ENCODE results near the gene BPIFB2. TPM values are rescaled to one million over a fixed set of nuclear protein-coding genes. Genes with fewer than 3 reads are reported as not detected.

Gene BPIFB2
- total and polyA plus RNA-seq, 2 donors (not counting 1 experiment from before 2014, with no cell fraction given), result not detected

DNA sequence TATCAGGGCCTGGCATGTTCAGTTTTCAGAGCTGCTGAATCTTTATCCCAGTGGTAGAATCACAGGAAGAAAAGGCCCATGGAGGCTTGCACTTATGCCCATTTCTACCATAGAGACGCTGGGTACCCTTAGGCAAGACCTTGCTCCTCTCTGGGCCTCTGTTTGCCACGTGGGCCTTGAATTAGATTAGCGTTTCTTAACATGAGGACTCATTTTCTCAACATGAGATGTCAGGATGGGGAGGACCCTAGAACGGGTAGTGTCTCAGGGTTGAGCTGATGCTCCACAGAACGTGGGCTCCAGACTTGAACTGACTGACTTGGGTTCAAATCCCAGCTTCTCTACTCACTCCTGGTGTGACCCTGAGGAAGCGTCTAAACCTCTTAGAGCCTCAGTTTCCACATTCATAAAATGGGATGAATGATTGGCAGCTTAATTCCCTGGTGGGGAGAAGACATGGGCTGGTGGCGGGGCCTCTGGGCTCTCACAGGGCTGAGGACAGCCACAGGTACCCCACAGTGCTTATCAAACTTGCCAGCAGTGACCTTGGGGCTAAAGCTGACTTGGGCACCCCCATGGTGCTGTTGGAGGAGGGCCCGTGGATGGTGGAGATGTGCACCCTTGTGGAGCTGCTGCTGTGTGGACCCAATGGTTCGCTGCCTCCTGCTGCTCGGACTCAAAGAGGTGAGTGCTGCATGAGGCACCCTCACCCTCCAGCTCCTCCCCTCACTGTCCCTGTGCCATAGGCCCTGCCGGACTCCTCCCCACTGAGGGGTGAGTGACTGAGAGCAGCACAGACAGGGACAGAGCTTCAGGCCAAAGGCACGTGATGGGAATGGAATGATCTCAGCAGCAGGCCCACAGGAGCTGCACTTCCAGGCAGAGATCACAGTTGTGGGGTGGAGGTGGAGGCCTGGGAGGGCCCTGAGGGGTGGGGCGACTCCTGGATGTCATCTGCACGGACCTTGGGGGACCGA is 31.5 kb upstream of the BPIFB2 start:
- Histone ChIP-seq H3K4me1 (ENCODE audit: control insufficient read depth, extremely low read depth, insufficient read depth, low read length) (no peaks in the 10 kb centered on the region), H3K9ac (ENCODE audit: insufficient read depth, low read length) (no peak overlapping the region), H3K27me3 (ENCODE audit: control insufficient read depth, insufficient read depth, low read length) (no peaks in the 10 kb centered on the region), H3K27ac (ENCODE audit: insufficient read depth, low read length) (no peak overlapping the region), H3K9me3 (ENCODE audit: control insufficient read depth, insufficient read depth, low read depth, low read length) (no peaks in the 10 kb centered on the region), H2AFZ (ENCODE audit: low read length) (no peak overlapping the region), H3K79me2 (ENCODE audit: control insufficient read depth, insufficient read depth, low read length) (no peaks in the 10 kb centered on the region), H3K4me2 (ENCODE audit: extremely low read depth, insufficient read depth, low read length) (no peak overlapping the region), H4K20me1 (ENCODE audit: control insufficient read depth, extremely low read depth, insufficient read depth, low read length) (no peaks in the 10 kb centered on the region), H3K36me3 (ENCODE audit: control insufficient read depth, insufficient read depth, low read length) (no peaks in the 10 kb centered on the region), H3K4me3 (replicated peaks in 1 of 4; ENCODE audit: control extremely low read depth in 1 of 4, insufficient read depth in 1 of 4, low read depth in 3 of 4, low read length in 4 of 4) (no peak overlapping the region)
- TF ChIP-seq EZH2 (IDR thresholded peaks at IDR 0.05; ENCODE audit: low read length, missing control alignments), result no peak
- TF ChIP-seq, protein P1, sequence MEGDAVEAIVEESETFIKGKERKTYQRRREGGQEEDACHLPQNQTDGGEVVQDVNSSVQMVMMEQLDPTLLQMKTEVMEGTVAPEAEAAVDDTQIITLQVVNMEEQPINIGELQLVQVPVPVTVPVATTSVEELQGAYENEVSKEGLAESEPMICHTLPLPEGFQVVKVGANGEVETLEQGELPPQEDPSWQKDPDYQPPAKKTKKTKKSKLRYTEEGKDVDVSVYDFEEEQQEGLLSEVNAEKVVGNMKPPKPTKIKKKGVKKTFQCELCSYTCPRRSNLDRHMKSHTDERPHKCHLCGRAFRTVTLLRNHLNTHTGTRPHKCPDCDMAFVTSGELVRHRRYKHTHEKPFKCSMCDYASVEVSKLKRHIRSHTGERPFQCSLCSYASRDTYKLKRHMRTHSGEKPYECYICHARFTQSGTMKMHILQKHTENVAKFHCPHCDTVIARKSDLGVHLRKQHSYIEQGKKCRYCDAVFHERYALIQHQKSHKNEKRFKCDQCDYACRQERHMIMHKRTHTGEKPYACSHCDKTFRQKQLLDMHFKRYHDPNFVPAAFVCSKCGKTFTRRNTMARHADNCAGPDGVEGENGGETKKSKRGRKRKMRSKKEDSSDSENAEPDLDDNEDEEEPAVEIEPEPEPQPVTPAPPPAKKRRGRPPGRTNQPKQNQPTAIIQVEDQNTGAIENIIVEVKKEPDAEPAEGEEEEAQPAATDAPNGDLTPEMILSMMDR (conservative IDR thresholded peaks at IDR 0.05 in 1 of 2, IDR thresholded peaks at IDR 0.05 in 1 of 2; ENCODE audit: low read depth in 1 of 2, low read length in 2 of 2), result no peak
- no peak for DNase-seq (ENCODE audit: low read depth in 2 of 2)

DNA sequence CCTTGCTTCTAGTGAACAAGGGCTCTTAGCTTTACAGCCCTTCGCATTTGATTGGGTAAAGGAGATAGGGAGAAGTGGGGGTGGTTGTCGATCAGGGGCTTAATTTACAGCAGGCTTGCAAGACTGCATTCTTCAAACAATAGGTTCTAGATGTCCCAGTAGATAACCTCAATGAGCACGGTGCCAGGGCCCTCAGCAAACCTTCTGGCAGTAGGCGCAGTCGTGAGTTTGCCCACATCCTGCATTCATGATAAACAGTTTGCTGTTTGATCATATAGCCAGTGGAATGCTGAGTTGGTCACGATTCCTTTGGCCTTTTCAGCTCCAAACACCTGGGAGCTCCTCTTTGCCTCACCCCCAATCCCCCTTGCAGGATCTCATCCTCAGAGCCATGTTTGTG is 30.8 kb upstream of the BPIFB2 start:
- Histone ChIP-seq H3K4me1 (ENCODE audit: control insufficient read depth, extremely low read depth, insufficient read depth, low read length) (no peaks in the 10 kb centered on the region), H3K27me3 (ENCODE audit: control insufficient read depth, insufficient read depth, low read length) (no peaks in the 10 kb centered on the region), H4K20me1 (ENCODE audit: control insufficient read depth, extremely low read depth, insufficient read depth, low read length) (no peaks in the 10 kb centered on the region), H3K36me3 (ENCODE audit: control insufficient read depth, insufficient read depth, low read length) (no peaks in the 10 kb centered on the region), H3K4me2 (ENCODE audit: extremely low read depth, insufficient read depth, low read length) (no peak overlapping the region), H3K9ac (ENCODE audit: insufficient read depth, low read length) (no peak overlapping the region), H2AFZ (ENCODE audit: low read length) (no peak overlapping the region), H3K4me3 (replicated peaks in 1 of 4; ENCODE audit: control extremely low read depth in 1 of 4, insufficient read depth in 1 of 4, low read depth in 3 of 4, low read length in 4 of 4) (no peak overlapping the region), H3K9me3 (ENCODE audit: control insufficient read depth, insufficient read depth, low read depth, low read length) (no peaks in the 10 kb centered on the region), H3K79me2 (ENCODE audit: control insufficient read depth, insufficient read depth, low read length) (no peaks in the 10 kb centered on the region), H3K27ac (ENCODE audit: insufficient read depth, low read length) (no peak overlapping the region)
- no peak for TF ChIP-seq EZH2 (IDR thresholded peaks at IDR 0.05; ENCODE audit: low read length, missing control alignments)
- TF ChIP-seq, protein P1 (conservative IDR thresholded peaks at IDR 0.05 in 1 of 2, IDR thresholded peaks at IDR 0.05 in 1 of 2; ENCODE audit: low read depth in 1 of 2, low read length in 2 of 2), result no peak
- no peak for DNase-seq (ENCODE audit: low read depth in 2 of 2)

DNA sequence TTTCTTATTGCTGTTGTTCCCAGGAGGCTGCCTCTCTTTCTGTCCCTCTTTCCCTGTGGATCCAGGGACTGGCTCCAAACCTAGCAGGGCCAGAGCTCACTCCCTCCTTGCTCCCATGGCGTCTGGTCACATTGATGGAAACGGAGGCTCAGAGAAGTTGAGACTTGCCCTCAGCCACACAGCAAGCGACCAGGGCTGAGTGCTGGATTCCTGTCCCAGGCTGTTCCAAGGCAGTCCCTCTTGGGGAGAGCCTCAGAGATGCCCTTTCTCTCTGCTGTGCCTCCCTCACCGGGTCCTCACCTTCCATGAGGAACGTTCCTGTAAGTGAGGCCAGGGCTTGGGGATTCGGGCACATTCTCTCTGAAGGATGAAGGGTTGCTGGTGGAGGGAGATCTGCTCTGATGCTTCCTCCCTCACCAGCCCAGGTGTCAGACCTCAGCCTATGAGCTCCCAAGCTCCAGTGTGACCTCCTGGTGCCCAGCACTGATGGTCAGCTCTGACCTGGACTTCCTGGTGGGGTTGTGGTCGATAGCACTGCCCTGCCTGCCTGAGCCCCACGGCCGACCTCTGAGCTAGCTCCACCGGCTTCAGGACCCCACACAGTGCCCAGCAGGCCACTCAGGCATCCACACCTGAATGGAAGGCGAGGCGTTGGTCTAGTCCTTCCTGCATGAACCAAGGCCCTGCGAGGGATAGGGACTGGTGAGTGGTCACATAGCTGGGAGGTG is 30.1 kb upstream of the BPIFB2 start:
- Histone ChIP-seq H3K36me3 (ENCODE audit: control insufficient read depth, insufficient read depth, low read length) (no peaks in the 10 kb centered on the region), H3K4me2 (ENCODE audit: extremely low read depth, insufficient read depth, low read length) (no peak overlapping the region), H3K27me3 (ENCODE audit: control insufficient read depth, insufficient read depth, low read length) (no peaks in the 10 kb centered on the region), H4K20me1 (ENCODE audit: control insufficient read depth, extremely low read depth, insufficient read depth, low read length) (no peaks in the 10 kb centered on the region), H3K79me2 (ENCODE audit: control insufficient read depth, insufficient read depth, low read length) (no peaks in the 10 kb centered on the region), H2AFZ (ENCODE audit: low read length) (no peak overlapping the region), H3K4me3 (replicated peaks in 1 of 4; ENCODE audit: control extremely low read depth in 1 of 4, insufficient read depth in 1 of 4, low read depth in 3 of 4, low read length in 4 of 4) (no peak overlapping the region), H3K27ac (ENCODE audit: insufficient read depth, low read length) (no peak overlapping the region), H3K4me1 (ENCODE audit: control insufficient read depth, extremely low read depth, insufficient read depth, low read length) (no peaks in the 10 kb centered on the region), H3K9ac (ENCODE audit: insufficient read depth, low read length) (no peak overlapping the region), H3K9me3 (ENCODE audit: control insufficient read depth, insufficient read depth, low read depth, low read length) (no peaks in the 10 kb centered on the region)
- no peak for DNase-seq (ENCODE audit: low read depth in 2 of 2)
- TF ChIP-seq, protein P1 (conservative IDR thresholded peaks at IDR 0.05 in 1 of 2, IDR thresholded peaks at IDR 0.05 in 1 of 2; ENCODE audit: low read depth in 1 of 2, low read length in 2 of 2), result no peak
- TF ChIP-seq EZH2 (IDR thresholded peaks at IDR 0.05; ENCODE audit: low read length, missing control alignments), result no peak

Measured in fibroblast of lung (primary cell).